ENCODE measurements around the gene UBN2. TPM values are rescaled to one million over a fixed set of nuclear protein-coding genes. Genes with fewer than 3 reads are reported as not detected.

UBN2 gene
- polyA plus RNA-seq, 10 donors = 6.4 to 14.9 (median 9.0) TPM

- no peak for DNase-seq
Measured at GRCh38 chr7:139345042-139345441, 114.0 kb downstream of the UBN2 start.

GRCh38 chr7:139351027-139351426 lies 120.0 kb downstream of the UBN2 start:
- no peak for DNase-seq

GRCh38 chr7:139354729-139355128 lies 123.7 kb downstream of the UBN2 start:
- no peak for DNase-seq

- DNase-seq = no peak
Measured at GRCh38 chr7:139355320-139355719, 124.3 kb downstream of the UBN2 start.

Other genes starting within 250 kb of the UBN2 start
- gene KIAA1549, start 249.8 kb upstream of the UBN2 start, polyA plus RNA-seq (ENCODE audit: insufficient read length in 10 of 10) = 10 to 100 TPM in 3 of 10 donors, 1 to 10 TPM in 7; 8.2 to 13.5 (median 9.8) TPM
- 10 to 100 TPM; 12.2 to 21.1 (median 17.9) TPM for gene ZC3HAV1L, start 195.2 kb upstream of the UBN2 start, polyA plus RNA-seq (ENCODE audit: insufficient read length in 10 of 10)
- gene ZC3HAV1, start 121.5 kb upstream of the UBN2 start, polyA plus RNA-seq (ENCODE audit: insufficient read length in 10 of 10) = 10 to 100 TPM in 9 of 10 donors, 1 to 10 TPM in 1; 9.6 to 16.7 (median 12.9) TPM
- gene FMC1, start 110.1 kb downstream of the UBN2 start, polyA plus RNA-seq (ENCODE audit: insufficient read length in 10 of 10) = 10 to 100 TPM; 14.9 to 24.8 (median 17.8) TPM
- gene LUC7L2, start 128.7 kb downstream of the UBN2 start, polyA plus RNA-seq (ENCODE audit: insufficient read length in 10 of 10) = 10 to 100 TPM; 46.4 to 94.0 (median 70.0) TPM